NCI-H187 (cell line): Measurements from ENCODE around the gene PES1.
"Not testable (repeated sequence)": the region's sequence is repeated elsewhere in the genome, so short reads cannot be mapped to it uniquely, and the experiment has no call there.

ENCODE experiments used
- DNase-seq, 2 experiments: peaks; one replicate each; lab custom pipeline; 2025; lab: John Stamatoyannopoulos, UW

The PES1 gene

DNA sequence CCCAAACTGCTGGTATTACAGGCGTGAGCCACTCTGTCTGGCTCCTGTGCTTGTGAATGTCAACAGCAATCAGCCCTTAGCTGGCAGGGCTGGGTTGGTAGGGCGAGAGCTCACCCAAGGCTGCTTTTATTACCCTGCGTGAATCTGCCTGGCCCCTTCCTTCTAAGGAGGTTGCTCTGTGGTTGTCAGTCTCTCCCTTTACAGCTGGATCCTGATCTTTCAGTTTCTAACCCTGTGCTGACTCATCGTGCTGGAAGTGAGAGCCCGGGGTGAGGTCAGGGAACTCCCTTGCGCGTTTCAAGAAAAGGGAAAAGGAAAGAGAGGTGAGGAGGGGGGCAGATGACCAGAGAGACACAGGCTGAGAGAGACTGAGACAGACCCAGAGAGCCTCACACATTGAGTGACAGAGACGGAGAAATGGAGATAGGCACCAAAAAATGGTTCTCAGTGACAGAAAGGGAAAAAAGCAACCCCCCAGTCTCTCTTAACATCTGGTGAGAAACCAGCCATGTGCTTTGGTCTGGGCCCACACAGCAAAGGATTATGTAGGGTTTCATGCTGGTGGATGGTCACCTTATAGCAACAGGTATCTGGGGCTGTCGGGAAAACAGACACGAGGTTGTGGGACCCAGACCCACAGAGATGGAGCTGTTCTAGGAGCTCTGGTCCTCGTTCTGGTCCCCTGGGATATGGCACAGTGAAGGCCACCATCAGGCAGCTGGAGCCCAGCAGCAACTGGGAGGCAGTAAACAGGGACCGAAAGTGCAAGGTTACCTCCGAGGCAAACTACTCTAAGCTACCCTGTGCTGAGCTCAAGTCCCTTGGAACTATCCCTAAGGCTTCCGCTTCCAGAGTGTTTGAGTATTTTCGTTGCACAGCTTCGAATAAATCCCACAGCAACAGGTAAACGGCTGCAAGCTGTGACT lies 17.8 kb upstream of the PES1 start:
- DNase-seq = no peak

DNA sequence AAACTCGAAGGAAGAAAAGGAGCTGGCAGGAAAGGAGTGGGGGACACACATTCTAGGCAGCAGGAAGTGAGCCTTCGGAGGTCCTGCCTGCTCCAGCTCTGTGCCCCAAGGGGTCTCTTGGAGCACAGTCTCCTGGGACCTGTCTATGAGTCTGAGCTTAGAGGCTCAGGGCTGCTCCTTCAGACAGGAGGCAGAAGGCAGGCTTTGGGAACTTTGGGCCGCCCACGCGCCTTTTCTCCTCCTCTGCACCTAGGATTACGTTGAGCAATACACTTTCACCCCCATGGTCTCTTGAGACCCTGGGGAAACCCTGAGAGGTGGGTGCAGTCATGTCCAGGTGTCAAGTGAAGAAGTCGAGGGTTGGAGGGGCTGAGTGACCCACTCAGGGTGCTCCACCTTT lies 16.2 kb upstream of the PES1 start:
- no peak for DNase-seq

DNA sequence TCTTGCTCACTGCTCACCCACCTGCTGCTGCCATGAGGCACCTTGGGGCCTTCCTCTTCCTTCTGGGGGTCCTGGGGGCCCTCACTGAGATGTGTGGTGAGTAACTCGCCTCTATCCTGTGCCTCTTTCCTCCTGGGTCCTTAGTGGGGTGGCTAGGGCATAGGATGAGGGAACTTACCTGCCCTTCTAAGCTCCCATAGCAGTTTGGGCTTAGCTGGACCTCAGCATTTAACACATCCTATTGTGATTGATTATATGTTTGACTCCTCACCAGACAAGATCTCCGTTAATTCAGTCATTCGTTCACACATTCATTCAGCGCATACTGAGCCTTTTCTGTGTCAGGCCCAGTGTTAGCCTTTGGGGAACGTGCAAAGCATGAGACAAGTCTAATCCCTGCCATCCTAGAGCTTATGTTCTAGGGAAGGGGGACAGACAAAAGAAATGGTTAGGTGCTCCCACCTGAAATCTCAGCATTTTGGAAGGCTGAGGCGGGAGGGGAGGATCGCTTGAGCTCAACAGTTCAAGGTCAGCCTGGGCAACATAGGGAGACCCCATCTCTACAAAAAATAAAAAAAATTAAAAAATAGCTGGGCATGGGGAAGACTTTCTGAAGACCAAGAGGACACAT lies 15.7 kb upstream of the PES1 start:
- no peak for DNase-seq

DNA sequence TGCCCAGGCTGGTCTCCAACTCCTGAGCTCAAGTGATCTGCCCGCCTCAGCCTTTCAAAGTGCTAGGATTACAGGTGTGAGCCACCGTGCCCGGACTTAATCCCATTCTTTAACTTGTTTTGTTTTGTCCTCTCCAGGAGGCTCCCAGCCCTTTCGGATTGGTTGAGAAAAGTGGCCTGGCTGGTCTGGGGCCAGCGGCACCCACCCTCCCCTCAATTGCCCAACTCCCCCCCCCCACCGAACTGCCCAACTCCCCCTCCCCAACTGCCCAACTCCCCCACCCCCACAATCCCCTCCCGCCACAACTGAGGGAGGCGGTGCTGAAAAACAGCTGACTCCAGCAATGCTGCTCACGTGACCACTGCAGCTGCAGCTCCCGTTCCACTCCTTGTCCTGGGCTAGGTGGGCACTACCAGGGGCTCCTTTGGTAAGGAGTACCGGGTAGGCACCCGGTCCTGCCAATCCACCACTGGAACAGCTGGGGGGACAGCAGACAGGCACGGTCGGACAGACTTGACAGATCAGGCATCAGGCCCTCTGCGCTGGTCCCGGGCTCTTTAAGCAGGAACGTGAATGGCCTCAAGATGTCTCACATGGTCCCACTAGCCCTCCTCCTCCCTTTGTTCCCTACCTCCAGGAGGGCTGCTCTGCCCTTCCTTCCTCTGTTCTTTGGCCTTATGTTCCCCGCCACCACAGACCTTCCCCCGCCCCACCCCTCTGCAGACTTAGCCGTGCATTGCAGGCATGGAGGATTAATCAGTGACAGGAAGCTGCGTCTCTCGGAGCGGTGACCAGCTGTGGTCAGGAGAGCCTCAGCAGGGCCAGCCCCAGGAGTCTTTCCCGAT lies 15.0 kb upstream of the PES1 start, which contains the start of gene TCN2:
TCN2 (plus strand) TSS at position 720 of the 845 bp plus-strand sequence. CDS start 158 bp downstream, outside the sequence.
- DNase-seq = peak; percentile 45 to 50

DNA sequence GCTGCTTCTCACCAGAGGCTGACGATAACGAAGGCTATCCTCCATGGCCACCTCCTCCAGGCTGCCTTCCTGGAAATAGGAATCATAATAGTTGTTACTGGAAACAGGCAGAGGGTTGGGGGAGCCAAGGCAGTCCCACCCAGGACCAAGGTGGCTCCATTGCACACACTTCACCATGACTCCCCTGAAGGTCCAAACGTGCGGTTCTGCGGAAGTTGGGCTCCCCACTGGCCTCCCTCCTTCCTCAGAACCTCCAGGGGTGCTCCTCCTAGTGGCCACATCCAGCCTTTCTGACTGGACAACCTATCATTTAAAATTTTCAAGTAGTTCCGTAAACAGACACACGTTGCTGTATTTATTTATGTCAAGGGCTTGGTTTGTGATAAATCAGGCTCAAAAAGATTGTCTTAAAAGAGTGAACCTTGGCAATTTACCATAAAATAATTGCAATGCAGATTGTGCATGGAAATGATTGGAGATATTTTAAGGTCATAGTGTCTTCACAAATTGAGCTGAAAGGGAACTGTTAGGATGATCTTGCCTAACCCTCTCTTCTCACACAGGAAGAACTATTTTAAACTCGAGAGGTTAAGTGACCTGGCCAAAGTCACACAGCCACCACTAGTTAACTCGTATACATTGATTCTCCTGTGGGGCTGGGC lies 13.9 kb upstream of the PES1 start:
- DNase-seq = peak in 1 of 2 experiments; percentile 23

DNA sequence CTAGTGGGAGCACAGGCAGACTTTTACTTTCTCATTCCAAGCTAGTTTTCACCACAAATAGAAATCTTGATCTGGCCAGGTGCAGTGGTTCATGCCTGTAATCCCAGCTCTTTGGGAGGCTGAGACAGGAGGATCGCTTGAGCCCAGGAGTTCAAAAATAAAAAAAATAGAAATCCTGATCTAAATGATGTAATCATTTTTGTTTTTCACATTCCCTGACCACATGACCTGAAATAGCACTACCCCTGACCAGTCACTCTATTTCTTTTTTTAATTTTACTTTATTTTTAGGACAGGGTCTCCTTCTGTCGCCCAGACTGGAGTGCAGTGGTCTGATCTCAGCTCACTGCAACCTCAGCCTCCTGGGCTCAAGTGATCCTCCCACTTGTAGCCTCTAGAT lies 13.0 kb upstream of the PES1 start:
- DNase-seq = no peak

DNA sequence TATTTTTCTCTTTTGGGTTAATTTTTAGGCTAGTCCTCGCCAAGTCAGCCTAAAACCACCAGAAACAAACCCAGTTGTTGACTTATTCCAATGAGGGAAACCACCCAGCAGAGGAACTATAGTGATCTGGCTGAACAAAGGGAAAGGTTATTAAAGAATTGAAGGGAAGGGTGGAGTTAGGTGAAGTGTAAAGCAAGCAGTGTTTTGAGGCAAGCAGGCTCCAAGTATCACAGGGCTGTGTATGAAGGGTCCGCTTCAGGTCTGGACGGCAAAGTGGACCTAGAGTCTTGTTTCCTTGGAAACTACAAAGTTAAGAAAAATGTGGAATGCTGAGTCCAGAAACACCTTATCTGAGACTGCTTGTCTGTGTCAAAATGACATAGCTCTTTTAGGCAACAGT lies 12.1 kb upstream of the PES1 start:
- DNase-seq = no peak

DNA sequence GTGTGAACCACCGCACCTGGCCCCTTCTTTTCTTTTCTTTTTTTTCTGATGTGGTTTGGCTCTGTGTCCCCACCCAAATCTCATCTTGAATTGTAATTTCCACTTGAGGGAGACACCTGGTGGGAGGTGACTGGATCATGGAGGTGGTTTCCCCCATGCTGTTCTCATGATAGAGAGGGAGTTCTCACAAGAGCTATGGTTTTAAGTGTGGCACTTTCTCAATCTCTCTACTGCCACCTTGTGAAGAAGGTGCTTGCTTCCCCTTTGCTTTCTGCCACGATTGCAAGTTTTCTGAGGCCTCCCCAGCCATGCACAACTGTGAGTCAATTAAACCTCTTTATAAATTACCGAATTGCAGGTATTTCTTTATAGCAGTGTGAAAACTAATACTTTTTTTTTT lies 10.3 kb upstream of the PES1 start:
- DNase-seq = no peak

DNA sequence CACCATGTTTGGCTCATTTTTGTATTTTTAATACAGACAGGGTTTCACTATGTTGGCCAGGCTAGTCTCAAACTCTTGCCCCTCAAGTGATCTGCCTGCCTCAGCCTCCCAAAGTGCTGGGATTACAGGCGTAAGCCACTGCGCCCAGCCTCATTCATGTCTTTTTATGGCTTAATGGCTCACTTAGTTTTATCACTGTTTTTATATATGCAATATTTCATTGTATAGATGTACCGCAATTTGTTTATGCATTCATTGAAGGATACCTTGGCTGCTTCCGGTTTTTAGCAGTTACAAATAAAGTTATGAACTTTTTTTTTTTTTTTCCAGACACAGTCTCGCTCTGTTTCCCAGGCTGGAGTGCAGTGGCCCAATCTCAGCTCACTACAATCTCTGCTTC lies 9.8 kb upstream of the PES1 start:
- DNase-seq = no peak

DNA sequence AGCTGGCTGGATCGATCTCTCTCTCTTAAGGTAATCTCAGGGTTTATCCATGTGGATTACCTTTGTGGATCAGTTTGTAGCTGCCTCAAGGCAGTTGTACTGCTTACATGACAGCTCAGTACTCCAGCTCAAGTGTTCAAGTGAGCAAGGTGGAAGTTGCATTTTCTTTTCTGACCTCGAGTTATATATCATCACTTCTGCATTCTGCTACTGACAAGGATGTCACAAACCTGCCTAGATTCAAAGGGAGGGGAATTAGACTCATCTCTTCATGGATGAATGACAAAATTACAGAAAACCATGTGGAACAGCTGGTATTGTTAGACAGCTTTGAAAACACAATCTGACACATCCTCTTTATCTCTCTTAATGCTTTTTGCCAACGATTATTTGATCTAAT lies 9.2 kb upstream of the PES1 start:
- DNase-seq = no peak

DNA sequence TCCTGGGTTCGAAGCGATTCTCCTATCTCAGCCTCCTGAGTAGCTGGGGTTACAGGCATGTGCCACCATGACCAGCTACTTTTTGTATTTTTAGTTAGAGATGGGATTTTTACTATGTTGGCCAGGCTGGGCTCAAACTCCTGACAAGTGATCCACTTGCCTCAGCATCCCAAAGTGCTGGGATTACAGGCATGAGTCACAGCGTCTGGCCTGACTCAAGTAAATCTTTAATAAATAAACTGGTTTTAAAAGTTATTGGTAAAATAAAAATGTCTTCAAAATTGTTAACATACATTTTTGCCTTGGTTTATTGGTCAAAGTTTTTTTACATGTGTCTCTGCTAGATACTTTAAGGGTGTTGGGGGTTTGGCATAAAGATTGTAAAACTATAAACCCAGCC lies 7.3 kb upstream of the PES1 start:
- DNase-seq = no peak

DNA sequence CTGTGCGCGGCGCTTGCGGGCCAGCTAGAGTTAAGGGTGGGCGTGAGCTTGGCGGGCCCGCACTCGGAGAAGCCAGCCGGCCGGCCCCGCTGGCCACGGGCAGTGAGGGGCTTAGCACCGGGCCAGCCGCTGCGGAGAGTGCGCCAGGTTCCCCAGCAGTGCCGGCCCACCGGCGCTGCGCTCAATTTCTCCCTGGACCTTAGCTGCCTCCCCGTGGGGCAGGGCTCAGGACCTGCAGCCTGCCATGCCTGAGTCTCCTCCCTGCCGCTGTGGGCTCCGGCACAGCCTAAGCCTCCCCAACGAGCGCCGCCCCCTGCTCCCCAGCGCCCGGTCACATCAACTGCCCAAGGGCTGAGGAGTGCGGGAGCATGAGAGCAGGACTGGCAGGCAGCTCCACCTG lies 5.2 kb upstream of the PES1 start:
- DNase-seq = no peak

DNA sequence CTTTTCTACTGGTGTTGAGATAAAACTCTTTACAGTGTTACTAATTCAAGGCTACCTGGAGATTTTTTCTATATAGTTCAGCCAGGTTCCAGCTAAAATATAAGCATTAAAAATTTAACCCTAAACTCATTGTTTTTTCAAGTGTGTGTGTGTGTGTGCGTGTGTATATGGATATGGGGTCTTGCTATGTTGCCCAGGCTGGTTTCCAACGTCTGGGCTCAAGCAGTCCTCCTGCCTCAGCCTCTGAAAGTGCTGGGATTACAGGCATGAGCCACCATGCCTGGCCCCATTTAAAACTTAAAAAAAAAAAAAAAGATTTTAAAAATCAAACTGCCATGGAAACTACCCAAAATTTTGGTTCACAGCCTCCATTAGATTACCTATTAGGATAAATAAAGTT lies 4.5 kb upstream of the PES1 start:
- no peak for DNase-seq

DNA sequence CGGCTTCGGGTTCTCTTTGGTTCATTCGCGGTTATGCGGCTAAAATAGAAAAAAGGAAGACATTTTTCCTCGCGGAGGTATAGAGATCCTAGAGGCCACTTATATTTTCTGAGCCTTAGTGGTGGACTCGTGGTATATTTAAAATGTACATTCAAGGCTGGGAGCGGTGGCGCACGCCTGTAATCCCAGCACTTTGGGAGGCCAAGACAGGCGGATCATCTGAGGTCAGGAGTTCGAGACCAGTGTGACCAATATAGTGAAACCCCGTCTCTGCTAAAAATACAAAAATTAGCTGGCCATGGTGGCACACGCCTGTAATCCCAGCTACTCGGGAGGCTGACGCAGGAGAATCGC lies 627 bp upstream of the PES1 start:
- DNase-seq = not testable (repeated sequence)

DNA sequence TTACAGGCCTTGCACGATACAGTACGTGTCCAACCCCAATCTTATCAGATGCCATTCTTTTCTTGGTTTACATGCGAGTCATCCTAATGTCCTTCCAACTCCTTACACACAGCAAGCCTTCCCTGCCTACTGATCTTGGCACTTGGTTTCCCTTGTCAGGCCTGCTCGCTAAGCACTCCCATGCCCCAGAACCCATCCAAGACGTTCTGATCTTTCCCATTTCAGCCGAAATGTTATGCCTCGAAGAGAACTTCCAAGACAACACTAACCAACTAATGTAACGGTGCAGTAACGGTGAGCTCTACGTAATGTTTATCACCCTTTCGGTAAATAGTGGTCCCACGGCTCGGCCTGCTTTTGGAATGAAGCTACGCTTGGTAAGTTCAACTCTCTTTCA lies 521 bp downstream of the PES1 start:
- no peak for DNase-seq

DNA sequence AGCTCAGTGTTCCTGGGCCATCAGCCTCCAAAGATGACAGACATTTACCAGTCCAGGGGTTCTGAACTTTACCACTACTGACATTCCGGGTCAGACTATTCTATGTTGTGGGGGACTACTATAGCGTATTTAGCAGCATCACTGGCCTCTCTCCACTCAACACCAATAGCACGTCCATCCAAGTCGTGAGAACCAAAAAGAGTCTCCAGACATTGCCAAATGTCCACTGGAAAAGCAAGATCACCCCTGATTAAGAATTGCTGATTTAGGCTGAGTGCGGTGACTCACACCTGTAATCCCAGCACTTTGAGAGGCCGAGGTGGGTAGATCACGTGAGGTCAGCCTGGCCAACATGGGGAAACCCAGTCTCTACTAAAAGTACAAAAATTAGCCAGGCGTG lies 5.3 kb downstream of the PES1 start:
- DNase-seq = no peak

DNA sequence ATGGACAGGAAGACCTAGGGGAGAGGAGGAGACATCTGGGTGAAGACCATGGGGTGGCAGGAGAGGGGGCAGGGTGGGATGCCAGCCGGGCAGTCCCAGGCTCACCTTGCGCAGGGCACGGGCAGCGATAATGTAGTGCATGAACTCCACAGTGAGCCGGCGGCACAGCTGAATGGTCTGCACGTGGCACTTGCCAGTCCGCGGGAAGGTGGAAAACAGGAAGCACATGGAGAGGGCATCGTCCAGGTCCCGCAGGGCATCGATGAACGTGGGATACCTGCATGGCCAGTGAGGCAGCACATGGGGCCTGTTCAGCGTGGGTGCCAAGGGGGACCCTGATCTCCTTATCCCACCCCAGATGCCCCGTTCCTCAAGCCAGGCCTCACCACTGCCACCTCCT lies 7.3 kb downstream of the PES1 start:
- no peak for DNase-seq

DNA sequence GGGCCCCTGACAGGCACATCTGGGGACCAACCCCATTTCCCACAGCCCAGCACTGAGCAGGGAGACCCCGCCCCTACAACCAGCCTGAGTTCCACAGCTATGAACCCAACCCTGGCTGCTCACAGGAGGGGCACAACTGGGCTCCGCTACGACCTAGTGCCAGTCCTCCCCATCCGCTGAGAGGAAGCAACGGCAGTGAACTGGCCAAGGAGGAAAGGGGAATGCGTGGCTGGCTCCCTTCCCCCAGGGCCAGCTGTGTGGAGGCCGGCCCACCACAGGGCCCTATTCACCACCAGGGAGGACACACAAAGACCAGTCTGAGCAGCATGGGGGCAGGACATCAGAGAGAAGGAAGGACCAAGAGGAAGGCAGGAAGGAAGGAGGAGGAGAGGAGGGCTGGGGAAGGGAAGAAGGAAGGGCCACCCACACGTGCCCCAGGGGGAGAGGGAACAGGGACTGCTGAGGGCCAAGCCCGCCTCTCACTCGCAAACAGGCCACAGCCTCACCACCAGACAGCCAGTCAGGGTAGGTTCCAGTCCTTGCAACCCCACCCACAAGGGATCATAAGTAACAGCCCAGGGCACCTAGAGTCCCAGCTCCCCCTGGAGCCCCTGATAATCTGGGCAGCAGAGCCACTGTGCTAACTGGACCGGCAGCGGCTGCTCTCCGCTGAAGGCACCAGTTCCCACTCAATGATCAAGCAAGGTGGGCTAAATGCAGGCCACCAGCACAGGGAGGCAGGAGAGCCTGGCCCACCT lies 8.7 kb downstream of the PES1 start:
- no peak for DNase-seq

DNA sequence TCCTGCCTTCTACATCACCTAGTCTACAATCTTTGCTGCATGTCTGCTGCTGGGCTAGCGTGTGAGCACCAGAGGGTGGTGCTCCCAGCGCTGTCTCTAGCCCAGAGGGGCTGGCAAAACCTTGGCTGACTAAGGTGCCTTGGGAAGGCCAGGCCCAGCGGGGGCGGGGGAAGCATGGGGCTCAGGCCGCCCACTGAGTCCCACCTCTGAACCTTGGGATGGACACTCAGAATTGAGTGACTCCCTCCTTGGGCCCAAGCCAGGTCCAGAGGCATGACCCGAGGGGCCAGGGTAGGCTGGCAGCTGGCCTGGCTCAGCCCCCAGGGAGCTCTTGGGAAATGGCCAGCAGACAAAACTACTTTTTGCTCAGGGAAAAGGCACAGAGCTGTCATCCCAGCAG lies 9.7 kb downstream of the PES1 start:
- no peak for DNase-seq

DNA sequence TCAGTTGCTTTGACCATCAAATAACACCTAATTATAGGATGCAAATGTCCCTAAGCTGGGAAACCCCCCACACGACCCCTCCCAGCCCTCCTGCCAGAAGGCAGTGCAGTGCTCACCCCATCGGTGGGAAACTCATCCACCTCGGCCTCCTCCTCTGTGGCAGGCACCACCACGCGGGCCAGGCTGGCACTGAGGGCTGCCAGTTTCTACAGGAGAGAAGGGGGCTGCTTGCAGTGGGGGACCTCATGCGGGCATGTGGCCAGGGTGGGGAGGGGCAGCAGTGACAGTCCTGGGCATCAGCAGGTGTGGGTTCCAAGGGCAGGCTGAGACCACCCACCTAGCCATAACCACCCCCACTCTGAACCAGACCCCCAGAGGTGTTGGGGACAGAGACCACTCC lies 10.8 kb downstream of the PES1 start:
- DNase-seq = no peak

DNA sequence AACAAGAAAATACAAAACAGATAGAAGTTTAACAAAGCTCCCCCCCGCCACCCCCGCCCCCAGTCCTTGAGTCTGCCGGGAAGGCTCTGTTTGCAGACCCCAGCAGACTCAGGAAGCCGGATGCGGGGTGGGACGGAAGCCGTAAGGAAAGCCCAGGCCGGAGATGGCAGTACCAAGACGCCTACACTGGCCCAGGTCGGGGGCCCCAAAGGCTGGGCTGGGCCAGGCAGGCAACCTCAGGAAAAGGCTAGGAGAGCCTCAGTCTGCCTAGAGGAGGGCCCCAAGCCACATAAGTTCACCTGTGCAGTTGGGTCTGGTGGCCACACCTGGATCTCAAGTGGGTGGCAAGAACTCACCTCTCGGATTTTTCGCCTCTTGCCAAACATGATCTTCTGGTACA lies 13.2 kb downstream of the PES1 start:
- no peak for DNase-seq
